CD4-positive, alpha-beta T cell (primary cell): ENCODE data around the gene HJURP. TPM values are rescaled to one million over a fixed set of nuclear protein-coding genes. Genes with fewer than 3 reads are reported as not detected.

Experiments used
- ATAC-seq: fragments of 200-7000 bp; cut with Tn5 transposase; one replicate; pipeline ENCODE4 v1.10.0; 2022; ENCODE audit warnings: mild to moderate bottlenecking; ENCODE audit not compliant: poor library complexity
- CTCF ChIA-PET: fragments of 350-600 bp; sonication (Branson Sonifier 250); formaldehyde crosslinking; loops from one replicate; lab custom pipeline; 2021; ENCODE audit warnings: antibody characterized with exemption, inconsistent platforms; lab: Charles Lee
- POLR2A ChIA-PET: fragments of 350-600 bp; sonication (Branson Sonifier 250); formaldehyde crosslinking; loops from one replicate; lab custom pipeline; 2021; ENCODE audit warnings: antibody characterized with exemption, inconsistent platforms; lab: Charles Lee
- DNase-seq, 14 experiments: peaks; one replicate each; pipeline ENCODE4 v3.0.0-alpha.2; 2013 to 2020; ENCODE audit warnings: mixed read lengths in 2 of 14
- H3K27ac ChIP-seq, 2 donors: one replicate each; pipeline versions ENCODE4 v1.5.1 to v1.7.0; 2013; ENCODE audit warnings: low read length in 2 of 2, low read depth in 1 of 2, mild to moderate bottlenecking in 1 of 2
- H3K27me3 ChIP-seq, 2 experiments: 1 replicate in 1 of 2; 2 replicates in 1 of 2; pipeline versions ENCODE4 v1.6.1 to v1.7.0; 2013; ENCODE audit warnings: low read length in 2 of 2, control low read depth in 1 of 2, mild to moderate bottlenecking in 1 of 2, moderate library complexity in 1 of 2; ENCODE audit not compliant: insufficient read depth in 2 of 2, control insufficient read depth in 1 of 2
- H3K36me3 ChIP-seq: one replicate; pipeline ENCODE4 v1.6.1; 2013; ENCODE audit warnings: low read length, control low read depth; ENCODE audit not compliant: insufficient read depth
- H3K4me1 ChIP-seq: one replicate; pipeline ENCODE4 v1.6.1; 2013; ENCODE audit warnings: low read length, control low read depth; ENCODE audit not compliant: insufficient read depth
- H3K4me3 ChIP-seq: one replicate; pipeline ENCODE4 v1.5.1; 2013; ENCODE audit warnings: mild to moderate bottlenecking, low read length, moderate library complexity
- H3K9me3 ChIP-seq, 2 experiments: 1 replicate in 1 of 2; 2 replicates in 1 of 2; pipeline versions ENCODE4 v1.6.1 to v1.7.0; 2013; ENCODE audit warnings: low read length in 2 of 2, mild to moderate bottlenecking in 2 of 2, control low read depth in 1 of 2, moderate library complexity in 1 of 2; ENCODE audit not compliant: control insufficient read depth in 1 of 2, insufficient read depth in 1 of 2
- H3K27ac Mint-ChIP-seq: one replicate; pipeline ENCODE4 v1.8.0; 2020; ENCODE audit warnings: mixed read lengths
- H3K27me3 Mint-ChIP-seq: one replicate; pipeline ENCODE4 v1.8.0; 2021; ENCODE audit warnings: mixed read lengths
- H3K36me3 Mint-ChIP-seq: one replicate; pipeline ENCODE4 v1.8.0; 2021; ENCODE audit warnings: low read depth, mixed read lengths
- H3K4me1 Mint-ChIP-seq: one replicate; pipeline ENCODE4 v1.8.0; 2021; ENCODE audit warnings: low read depth, mixed read lengths
- H3K4me3 Mint-ChIP-seq: one replicate; pipeline ENCODE4 v1.8.0; 2020; ENCODE audit warnings: mild to moderate bottlenecking, mixed read lengths
- H3K9me3 Mint-ChIP-seq: one replicate; pipeline ENCODE4 v1.8.0; 2020; ENCODE audit warnings: mixed read lengths
- CTCF ChIP-seq: fragments of 200-600 bp; IDR thresholded peaks from one replicate; pipeline ENCODE4 v1.8.0; 2022; ENCODE audit warnings: antibody characterized with exemption, mild to moderate bottlenecking
- intact Hi-C, 2 experiments: fragments of 100-400 bp; cut with DNase I in 1 of 2; cut with micrococcal nuclease in 1 of 2; formaldehyde crosslinking; loops; one replicate each; pipeline versions ENCODE4 v1.15.1 to v1.9.0; 2023 to 2025; cut with DNase I, micrococcal nuclease
- total RNA-seq, 174 experiments: library from RNA in 2 of 174; stranded (reverse) in 2 of 174; gene quantifications; one replicate each; pipeline ENCODE4 v1.2.3 and lab custom pipeline; 2021 to 2026

Gene HJURP
- total RNA-seq, 2 experiments from 2014 or later, result 0.22 to 0.25 TPM

GRCh38 chr2:233862261-233862768, 8.0 kb upstream of the HJURP start:
- no peak for ATAC-seq
- no peak overlapping the region for H3K4me3 Mint-ChIP-seq

GRCh38 chr2:233858331-233858730, 4.0 kb upstream of the HJURP start:
- Mint-ChIP-seq H3K27me3 (peaks cover 5% of the 10 kb centered on the region), H3K4me1 (peaks cover 21% of the 10 kb centered on the region), H3K27ac (no peak overlapping the region), H3K9me3 (no peaks in the 10 kb centered on the region), H3K36me3 (no peaks in the 10 kb centered on the region), H3K4me3 (no peak overlapping the region)
- TF ChIP-seq CTCF, result no peak
- ChIA-PET POLR2A (no interaction called here), CTCF (interaction anchor here (0.6 to 1.8 kb wide), 4 partner anchors 8 to 15 kb away, joined by 3 to 6 read pairs (median 4); partner anchors contain the start of gene MSL3B)
- peaks cover 20% of the 10 kb centered on the region for H3K4me1 ChIP-seq
- peaks cover 0 to 2% of the 10 kb centered on the region in 2 experiments for H3K9me3 ChIP-seq
- no peak overlapping the region for H3K27ac ChIP-seq
- intact Hi-C loops, result loop anchor here (1.0 to 10.0 kb wide), 3 partner anchors 584 to 1896 kb away; partner anchors contain the start of gene DIS3L2 (in 1 of the 2)
- H3K36me3 ChIP-seq, result no peaks in the 10 kb centered on the region
- ATAC-seq, result no peak
- no peak overlapping the region for H3K4me3 ChIP-seq
- H3K27me3 ChIP-seq, result peaks cover 4 to 8% of the 10 kb centered on the region in 2 experiments
- no peak for DNase-seq

More at GRCh38 chr2:233862261-233862768, 8.0 kb upstream of the HJURP start:
- no peak overlapping the region for H3K27ac ChIP-seq
- no peaks in the 10 kb centered on the region for H3K36me3 ChIP-seq
- peaks cover 6% of the 10 kb centered on the region for H3K4me1 ChIP-seq
- intact Hi-C loops, result no loop called here
- ChIA-PET CTCF (no interaction called here), POLR2A (no interaction called here)
- peaks cover 3 to 13% of the 10 kb centered on the region in 2 experiments for H3K9me3 ChIP-seq
- Mint-ChIP-seq H3K9me3 (peaks cover 4% of the 10 kb centered on the region), H3K4me1 (peaks cover 7% of the 10 kb centered on the region), H3K27me3 (no peaks in the 10 kb centered on the region), H3K36me3 (no peaks in the 10 kb centered on the region), H3K27ac (no peak overlapping the region)
- no peak overlapping the region for H3K4me3 ChIP-seq
- no peaks in the 10 kb centered on the region for H3K27me3 ChIP-seq
- DNase-seq, result no peak
- no peak for TF ChIP-seq CTCF

- intact Hi-C loops, result loop anchor here (1.0 to 10.0 kb wide), 3 partner anchors 583 to 1895 kb away; partner anchors contain the start of gene DIS3L2 (in 1 of the 2)
- no peak for ATAC-seq
- Histone ChIP-seq H3K36me3 (no peaks in the 10 kb centered on the region), H3K27ac (no peak overlapping the region), H3K9me3 (no peaks in the 10 kb centered on the region), H3K27me3 (peaks cover 4 to 9% of the 10 kb centered on the region in 2 experiments), H3K4me3 (no peak overlapping the region), H3K4me1 (peaks cover 21% of the 10 kb centered on the region)
- ChIA-PET POLR2A (no interaction called here), CTCF (interaction anchor here (0.6 to 1.8 kb wide), 4 partner anchors 9 to 15 kb away, joined by 3 to 6 read pairs (median 4); partner anchors contain the start of gene MSL3B)
- H3K27ac Mint-ChIP-seq, result no peak overlapping the region
- DNase-seq, result peak; percentile 26 to 70 (median 41)
- peaks cover 12% of the 10 kb centered on the region for H3K27me3 Mint-ChIP-seq
- peaks cover 28% of the 10 kb centered on the region for H3K4me1 Mint-ChIP-seq
- no peaks in the 10 kb centered on the region for H3K36me3 Mint-ChIP-seq
- no peaks in the 10 kb centered on the region for H3K9me3 Mint-ChIP-seq
- peak; percentile 81 for TF ChIP-seq CTCF
- H3K4me3 Mint-ChIP-seq, result peak overlapping the region; percentile 70
These were observed 3.3 kb upstream of the HJURP start for GRCh38 chr2:233857511-233858141.
